ENCODE results near the gene TMPRSS4. TPM values are rescaled to one million over a fixed set of nuclear protein-coding genes. Genes with fewer than 3 reads are reported as not detected.

The TMPRSS4 gene
- total and polyA plus RNA-seq, 2 of the 4 experiments (the other 2 are of a cell fraction): not detected

DNA sequence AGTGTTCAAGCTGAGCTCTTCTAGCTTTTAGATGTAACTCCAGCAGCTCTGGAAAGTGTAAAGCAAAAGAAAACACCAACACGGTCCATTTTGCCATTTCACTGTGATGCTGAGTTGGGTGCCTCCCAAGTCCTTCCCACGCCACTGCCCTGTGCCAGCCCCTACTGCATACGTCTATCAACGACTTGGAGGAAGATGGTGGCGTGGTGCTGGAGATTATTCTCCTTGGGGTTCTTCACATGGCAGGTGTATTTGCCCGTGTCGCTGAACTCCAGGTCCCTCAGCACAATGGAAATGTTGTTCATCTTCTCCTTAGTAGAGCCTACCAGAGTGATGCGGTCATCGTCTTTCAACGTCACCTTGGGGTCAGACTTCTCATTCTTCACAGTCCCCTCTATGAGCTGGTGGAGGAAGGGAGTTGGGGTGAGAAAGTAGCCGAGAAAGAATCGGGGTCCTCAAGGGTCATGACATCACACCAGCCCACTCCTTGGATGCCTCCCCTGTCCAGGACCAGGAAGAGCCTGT is 66.8 kb downstream of the TMPRSS4 start:
- TF ChIP-seq MAFK (IDR thresholded peaks at IDR 0.05; ENCODE audit: low read depth, low read length): no peak
- TF ChIP-seq FOS (IDR thresholded peaks at IDR 0.05; ENCODE audit: low read depth, low read length): no peak
- TF ChIP-seq, protein P1, sequence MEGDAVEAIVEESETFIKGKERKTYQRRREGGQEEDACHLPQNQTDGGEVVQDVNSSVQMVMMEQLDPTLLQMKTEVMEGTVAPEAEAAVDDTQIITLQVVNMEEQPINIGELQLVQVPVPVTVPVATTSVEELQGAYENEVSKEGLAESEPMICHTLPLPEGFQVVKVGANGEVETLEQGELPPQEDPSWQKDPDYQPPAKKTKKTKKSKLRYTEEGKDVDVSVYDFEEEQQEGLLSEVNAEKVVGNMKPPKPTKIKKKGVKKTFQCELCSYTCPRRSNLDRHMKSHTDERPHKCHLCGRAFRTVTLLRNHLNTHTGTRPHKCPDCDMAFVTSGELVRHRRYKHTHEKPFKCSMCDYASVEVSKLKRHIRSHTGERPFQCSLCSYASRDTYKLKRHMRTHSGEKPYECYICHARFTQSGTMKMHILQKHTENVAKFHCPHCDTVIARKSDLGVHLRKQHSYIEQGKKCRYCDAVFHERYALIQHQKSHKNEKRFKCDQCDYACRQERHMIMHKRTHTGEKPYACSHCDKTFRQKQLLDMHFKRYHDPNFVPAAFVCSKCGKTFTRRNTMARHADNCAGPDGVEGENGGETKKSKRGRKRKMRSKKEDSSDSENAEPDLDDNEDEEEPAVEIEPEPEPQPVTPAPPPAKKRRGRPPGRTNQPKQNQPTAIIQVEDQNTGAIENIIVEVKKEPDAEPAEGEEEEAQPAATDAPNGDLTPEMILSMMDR (conservative IDR thresholded peaks at IDR 0.05; ENCODE audit: low read depth, low read length): no peak
- no peak for TF ChIP-seq MXI1 (IDR thresholded peaks at IDR 0.05; ENCODE audit: borderline replicate concordance, low read depth, low read length)
- TF ChIP-seq RCOR1 (IDR thresholded peaks at IDR 0.05; ENCODE audit: insufficient replicate concordance, low read length): no peak
- TF ChIP-seq SMC3 (IDR thresholded peaks at IDR 0.05; ENCODE audit: low read depth, low read length): no peak
- no peak for TF ChIP-seq CHD1 (IDR thresholded peaks at IDR 0.05; ENCODE audit: low read depth, low read length)
- TF ChIP-seq NFE2L2 (IDR thresholded peaks at IDR 0.05; ENCODE audit: low read depth, low read length): no peak
- TF ChIP-seq POLR2A (IDR thresholded peaks at IDR 0.05; ENCODE audit: low read depth, low read length): no peak
- no peak for TF ChIP-seq MAZ (IDR thresholded peaks at IDR 0.05; ENCODE audit: borderline replicate concordance, low read depth, low read length)
- TF ChIP-seq, protein P2, sequence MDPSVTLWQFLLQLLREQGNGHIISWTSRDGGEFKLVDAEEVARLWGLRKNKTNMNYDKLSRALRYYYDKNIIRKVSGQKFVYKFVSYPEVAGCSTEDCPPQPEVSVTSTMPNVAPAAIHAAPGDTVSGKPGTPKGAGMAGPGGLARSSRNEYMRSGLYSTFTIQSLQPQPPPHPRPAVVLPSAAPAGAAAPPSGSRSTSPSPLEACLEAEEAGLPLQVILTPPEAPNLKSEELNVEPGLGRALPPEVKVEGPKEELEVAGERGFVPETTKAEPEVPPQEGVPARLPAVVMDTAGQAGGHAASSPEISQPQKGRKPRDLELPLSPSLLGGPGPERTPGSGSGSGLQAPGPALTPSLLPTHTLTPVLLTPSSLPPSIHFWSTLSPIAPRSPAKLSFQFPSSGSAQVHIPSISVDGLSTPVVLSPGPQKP (IDR thresholded peaks at IDR 0.05; ENCODE audit: borderline replicate concordance, low read depth, low read length): no peak
- TF ChIP-seq CEBPB (IDR thresholded peaks at IDR 0.05; ENCODE audit: low read depth, low read length): no peak
- TF ChIP-seq, protein P3, sequence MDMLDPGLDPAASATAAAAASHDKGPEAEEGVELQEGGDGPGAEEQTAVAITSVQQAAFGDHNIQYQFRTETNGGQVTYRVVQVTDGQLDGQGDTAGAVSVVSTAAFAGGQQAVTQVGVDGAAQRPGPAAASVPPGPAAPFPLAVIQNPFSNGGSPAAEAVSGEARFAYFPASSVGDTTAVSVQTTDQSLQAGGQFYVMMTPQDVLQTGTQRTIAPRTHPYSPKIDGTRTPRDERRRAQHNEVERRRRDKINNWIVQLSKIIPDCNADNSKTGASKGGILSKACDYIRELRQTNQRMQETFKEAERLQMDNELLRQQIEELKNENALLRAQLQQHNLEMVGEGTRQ (IDR thresholded peaks at IDR 0.05; ENCODE audit: low read depth, low read length): no peak
- dilution Hi-C loops (cut with HindIII; ENCODE audit: low sequenced_read_pairs, unreplicated experiment): no loop called here

More for the DNA sequence above, 66.8 kb downstream of the TMPRSS4 start:
- H3K36me3 ChIP-seq (ENCODE audit: control insufficient read depth, insufficient read depth, low read length): no peaks in the 10 kb centered on the region
- H2BK20ac ChIP-seq (ENCODE audit: low read depth, low read length): no peak overlapping the region
- intact Hi-C loops (cut with micrococcal nuclease) (no loop called here), in situ Hi-C loops (cut with MboI; ENCODE audit: low sequenced_read_pairs) (loop anchor here (10.0 kb wide), 1 partner anchor 211 kb away; the partner anchor contains the start of gene UBE4A)
- no peak overlapping the region for H3K23ac ChIP-seq (ENCODE audit: low read depth, low read length)
- peaks cover 31% of the 10 kb centered on the region for H3K27me3 ChIP-seq (ENCODE audit: control insufficient read depth, insufficient read depth, low read length)
- no peak overlapping the region for H2AK5ac ChIP-seq (ENCODE audit: low read depth, low read length)
- no peak overlapping the region for H4K8ac ChIP-seq (ENCODE audit: low read depth in 2 of 2, low read length in 2 of 2)
- no peak overlapping the region for H3K18ac ChIP-seq (ENCODE audit: low read depth, low read length)
- ChIA-PET CTCF (interaction anchor here (1.5 kb wide), 1 partner anchor 28 kb away, joined by 4 read pairs; no protein-coding TSS in a partner anchor), POLR2A (ENCODE audit: unreplicated experiment) (no interaction called here)
- no peak overlapping the region for H3K4me2 ChIP-seq (ENCODE audit: low read depth, low read length)
- H3K79me1 ChIP-seq (ENCODE audit: low read depth in 1 of 2, low read length in 2 of 2): no peaks in the 10 kb centered on the region
- DNase-seq (no peak), ATAC-seq (ENCODE audit: low read depth) (no peak)
- H3K4me3 ChIP-seq (ENCODE audit: insufficient read depth, low read depth, low read length): no peak overlapping the region
- no CpG with 5 or more reads among the region's 12 CpGs for WGBS, 2 experiments (ENCODE audit: extremely low coverage in 2 of 2, insufficient read length in 1 of 2)
- H3K9me3 ChIP-seq (ENCODE audit: control insufficient read depth, insufficient read depth, low read length): no peaks in the 10 kb centered on the region
- H2BK120ac ChIP-seq (ENCODE audit: low read depth, low read length): no peak overlapping the region
- H4K91ac ChIP-seq (ENCODE audit: insufficient read depth, low read depth, low read length): no peak overlapping the region
- BruUV-seq (replicated peaks): no TSS peak
- no peaks in the 10 kb centered on the region for H4K20me1 ChIP-seq (ENCODE audit: insufficient read depth, low read length)
- no peak overlapping the region for H3K56ac ChIP-seq (ENCODE audit: extremely low read depth, insufficient read depth, low read length)
- no peaks in the 10 kb centered on the region for H3K4me1 ChIP-seq (ENCODE audit: control insufficient read depth, insufficient read depth, low read length)
- H2AFZ ChIP-seq (replicated peaks; ENCODE audit: low read length, poor library complexity): no peak overlapping the region
- no peak overlapping the region for H4K5ac ChIP-seq (ENCODE audit: low read depth, low read length)
- H3K14ac ChIP-seq (replicated peaks; ENCODE audit: low read depth, low read length): no peak overlapping the region
- no peak overlapping the region for H2BK15ac ChIP-seq (ENCODE audit: low read depth, low read length)
- no peaks in the 10 kb centered on the region for H3K9me1 ChIP-seq (ENCODE audit: insufficient read depth, low read length)
- H2BK5ac ChIP-seq (ENCODE audit: low read depth, low read length, poor library complexity, severe bottlenecking): no peak overlapping the region
- no peak overlapping the region for H3K4ac ChIP-seq (ENCODE audit: low read depth, low read length)
- H3K9ac ChIP-seq (ENCODE audit: low read depth, low read length): no peak overlapping the region
- no peak overlapping the region for H3K27ac ChIP-seq (ENCODE audit: insufficient read depth, low read length)
- no peak overlapping the region for H2AK9ac ChIP-seq (replicated peaks; ENCODE audit: low read depth, low read length, poor library complexity)

Data from IMR-90 (cell line).